ENCODE results near the gene MOB3B.

Gene MOB3B

GRCh38 chr9:27340961-27341511 is 188.6 kb downstream of the MOB3B start:
- ChIA-PET CTCF (no interaction called here), POLR2A (no interaction called here)
- no peak for DNase-seq (ENCODE audit: extremely low spot score)
- TF ChIP-seq LEF1 (IDR thresholded peaks at IDR 0.05; ENCODE audit: borderline replicate concordance) (no peak), SP1 (IDR thresholded peaks at IDR 0.05) (no peak), ARNT (IDR thresholded peaks at IDR 0.05) (no peak), HDGF (IDR thresholded peaks at IDR 0.05; ENCODE audit: borderline replicate concordance) (no peak), CTBP1 (IDR thresholded peaks at IDR 0.05; ENCODE audit: borderline replicate concordance) (no peak), BHLHE40 (IDR thresholded peaks at IDR 0.05; ENCODE audit: borderline replicate concordance) (no peak), NFRKB (IDR thresholded peaks at IDR 0.05) (no peak), ZNF384 (IDR thresholded peaks at IDR 0.05) (no peak), FOXM1 (IDR thresholded peaks at IDR 0.05; ENCODE audit: borderline replicate concordance) (no peak), FOXK2 (IDR thresholded peaks at IDR 0.05) (no peak), TARDBP (IDR thresholded peaks at IDR 0.05) (no peak), SUZ12 (IDR thresholded peaks at IDR 0.05) (no peak), FOXA1 (IDR thresholded peaks at IDR 0.05) (no peak), L3MBTL2 (conservative IDR thresholded peaks at IDR 0.05) (no peak), ELF4 (IDR thresholded peaks at IDR 0.05) (no peak)
- TF ChIP-seq, protein P1, sequence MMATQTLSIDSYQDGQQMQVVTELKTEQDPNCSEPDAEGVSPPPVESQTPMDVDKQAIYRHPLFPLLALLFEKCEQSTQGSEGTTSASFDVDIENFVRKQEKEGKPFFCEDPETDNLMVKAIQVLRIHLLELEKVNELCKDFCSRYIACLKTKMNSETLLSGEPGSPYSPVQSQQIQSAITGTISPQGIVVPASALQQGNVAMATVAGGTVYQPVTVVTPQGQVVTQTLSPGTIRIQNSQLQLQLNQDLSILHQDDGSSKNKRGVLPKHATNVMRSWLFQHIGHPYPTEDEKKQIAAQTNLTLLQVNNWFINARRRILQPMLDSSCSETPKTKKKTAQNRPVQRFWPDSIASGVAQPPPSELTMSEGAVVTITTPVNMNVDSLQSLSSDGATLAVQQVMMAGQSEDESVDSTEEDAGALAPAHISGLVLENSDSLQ (IDR thresholded peaks at IDR 0.05): no peak

- DNase-seq (ENCODE audit: extremely low spot score): no peak
- ChIA-PET CTCF (no interaction called here), POLR2A (no interaction called here)
- TF ChIP-seq ZNF384 (IDR thresholded peaks at IDR 0.05): no peak
- no peak for TF ChIP-seq LEF1 (IDR thresholded peaks at IDR 0.05; ENCODE audit: borderline replicate concordance)
- no peak for TF ChIP-seq FOXK2 (IDR thresholded peaks at IDR 0.05)
- TF ChIP-seq L3MBTL2 (conservative IDR thresholded peaks at IDR 0.05): no peak
- TF ChIP-seq, protein P1 (IDR thresholded peaks at IDR 0.05): no peak
- no peak for TF ChIP-seq ARNT (IDR thresholded peaks at IDR 0.05)
- no peak for TF ChIP-seq SP1 (IDR thresholded peaks at IDR 0.05)
- TF ChIP-seq FOXM1 (IDR thresholded peaks at IDR 0.05; ENCODE audit: borderline replicate concordance): no peak
Observed at GRCh38 chr9:27340285-27340674, 189.3 kb downstream of the MOB3B start.

DNA sequence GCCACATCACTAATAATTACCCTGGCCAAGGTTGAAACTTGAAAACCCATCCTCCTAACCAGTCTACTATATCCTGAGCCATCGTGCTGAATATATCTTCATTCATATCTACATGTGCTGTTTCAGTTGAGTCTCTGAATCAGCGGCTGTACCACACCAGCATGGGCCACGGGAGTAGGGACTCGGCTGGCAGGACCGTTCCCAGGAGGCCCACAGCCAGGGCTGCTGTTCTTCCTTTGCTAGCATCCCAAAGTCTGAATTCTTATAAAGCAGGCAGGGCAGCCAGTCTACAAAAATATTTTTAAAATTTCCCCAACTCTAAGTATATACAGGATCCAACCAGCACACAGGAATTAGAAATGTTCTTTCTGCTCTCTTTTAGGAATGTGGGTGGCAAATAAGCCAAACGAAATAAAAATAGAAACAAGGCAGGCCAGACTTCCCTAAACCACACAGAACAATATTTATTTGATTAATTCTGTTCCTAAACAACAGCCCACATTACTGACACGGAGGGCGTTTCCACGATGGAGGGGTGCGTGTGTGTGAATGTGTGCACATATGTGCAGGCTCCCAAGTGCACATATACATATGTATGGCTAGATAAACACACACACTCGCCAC is 189.8 kb downstream of the MOB3B start:
- ChIA-PET POLR2A (no interaction called here), CTCF (no interaction called here)
- no peak for DNase-seq (ENCODE audit: extremely low spot score)
- TF ChIP-seq SP1 (IDR thresholded peaks at IDR 0.05) (no peak), LEF1 (IDR thresholded peaks at IDR 0.05; ENCODE audit: borderline replicate concordance) (no peak), L3MBTL2 (conservative IDR thresholded peaks at IDR 0.05) (no peak), ZNF384 (IDR thresholded peaks at IDR 0.05) (no peak), FOXM1 (IDR thresholded peaks at IDR 0.05; ENCODE audit: borderline replicate concordance) (no peak), ELF4 (IDR thresholded peaks at IDR 0.05) (no peak), BHLHE40 (IDR thresholded peaks at IDR 0.05; ENCODE audit: borderline replicate concordance) (no peak), HDGF (IDR thresholded peaks at IDR 0.05; ENCODE audit: borderline replicate concordance) (no peak), SUZ12 (IDR thresholded peaks at IDR 0.05) (no peak), ARNT (IDR thresholded peaks at IDR 0.05) (no peak), FOXA1 (IDR thresholded peaks at IDR 0.05) (no peak), FOXK2 (IDR thresholded peaks at IDR 0.05) (no peak), NFRKB (IDR thresholded peaks at IDR 0.05) (no peak), TARDBP (IDR thresholded peaks at IDR 0.05) (no peak), CTBP1 (IDR thresholded peaks at IDR 0.05; ENCODE audit: borderline replicate concordance) (no peak)
- TF ChIP-seq, protein P1 (IDR thresholded peaks at IDR 0.05): no peak

GRCh38 chr9:27338527-27338903 is 191.1 kb downstream of the MOB3B start:
- no peak for DNase-seq (ENCODE audit: extremely low spot score)
- ChIA-PET POLR2A (no interaction called here), CTCF (no interaction called here)
- TF ChIP-seq CTBP1 (IDR thresholded peaks at IDR 0.05; ENCODE audit: borderline replicate concordance) (no peak), SUZ12 (IDR thresholded peaks at IDR 0.05) (no peak), ZNF384 (IDR thresholded peaks at IDR 0.05) (no peak), ARNT (IDR thresholded peaks at IDR 0.05) (no peak), NFRKB (IDR thresholded peaks at IDR 0.05) (no peak), FOXA1 (IDR thresholded peaks at IDR 0.05) (no peak), BHLHE40 (IDR thresholded peaks at IDR 0.05; ENCODE audit: borderline replicate concordance) (no peak), L3MBTL2 (conservative IDR thresholded peaks at IDR 0.05) (no peak), LEF1 (IDR thresholded peaks at IDR 0.05; ENCODE audit: borderline replicate concordance) (no peak), ELF4 (IDR thresholded peaks at IDR 0.05) (no peak), FOXK2 (IDR thresholded peaks at IDR 0.05) (no peak), HDGF (IDR thresholded peaks at IDR 0.05; ENCODE audit: borderline replicate concordance) (no peak), SP1 (IDR thresholded peaks at IDR 0.05) (no peak), TARDBP (IDR thresholded peaks at IDR 0.05) (no peak), FOXM1 (IDR thresholded peaks at IDR 0.05; ENCODE audit: borderline replicate concordance) (no peak)
- TF ChIP-seq, protein P1 (IDR thresholded peaks at IDR 0.05): no peak

DNA sequence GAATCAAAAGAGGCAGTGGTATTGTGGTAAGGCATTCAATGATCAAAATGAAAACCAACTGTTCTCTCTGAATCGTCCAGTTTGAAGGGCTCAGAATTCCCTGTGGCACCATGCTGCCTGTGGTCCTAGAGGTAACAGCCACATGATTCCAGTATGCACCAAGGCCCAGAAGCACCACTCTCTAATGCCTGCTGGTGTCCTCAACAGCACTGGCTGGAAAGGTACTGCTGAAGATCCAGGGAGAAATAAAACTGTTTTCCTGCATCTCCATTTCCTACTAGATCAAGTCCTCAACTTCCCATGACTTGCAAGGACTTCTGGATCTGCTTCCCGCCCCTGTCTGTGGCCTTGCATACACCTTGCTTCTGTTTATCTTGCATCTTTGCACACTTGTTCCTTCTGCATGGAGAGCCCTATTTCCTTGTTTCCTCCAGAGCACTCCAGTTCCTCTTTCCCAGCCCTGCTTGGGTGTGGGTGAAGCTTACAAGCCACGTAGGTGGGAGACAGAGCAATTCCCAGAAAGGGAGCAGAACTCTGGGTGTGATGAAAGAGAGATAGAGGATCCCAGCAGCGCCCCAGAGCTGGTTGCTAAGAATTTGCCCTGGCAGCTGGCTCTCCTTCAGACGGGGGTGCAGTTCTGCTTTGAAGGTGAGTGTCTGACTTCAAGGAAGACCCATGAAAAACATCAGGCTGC is 191.6 kb downstream of the MOB3B start:
- CTCF ChIA-PET: no interaction called here
- DNase-seq (ENCODE audit: extremely low spot score): no peak
- POLR2A ChIA-PET: no interaction called here
- no peak for TF ChIP-seq NFRKB (IDR thresholded peaks at IDR 0.05)
- TF ChIP-seq, protein P1 (IDR thresholded peaks at IDR 0.05): no peak
- TF ChIP-seq TARDBP (IDR thresholded peaks at IDR 0.05): no peak
- TF ChIP-seq SUZ12 (IDR thresholded peaks at IDR 0.05): no peak
- TF ChIP-seq LEF1 (IDR thresholded peaks at IDR 0.05; ENCODE audit: borderline replicate concordance): no peak
